Ovary (tissue), 9 donors: ENCODE measurements around the gene DIS3L2. TPM values are rescaled to one million over a fixed set of nuclear protein-coding genes. Genes with fewer than 3 reads are reported as not detected.
A peak's percentile ranks its signal among the peaks of the same experiment; 100 is the strongest.

Experiments
- DNase-seq, 5 donors: peaks; one replicate each; pipeline ENCODE4 v3.0.0-alpha.2; 2019 to 2020
- H3K27ac ChIP-seq, 2 donors: fragments of 200-600 bp; one replicate each; pipeline versions ENCODE4 v1.5.1 to v1.8.0; 2019 to 2022
- H3K27me3 ChIP-seq: fragments of 200-600 bp; one replicate; pipeline ENCODE4 v1.8.0; 2022
- H3K36me3 ChIP-seq: fragments of 200-600 bp; sonication (generic); one replicate; pipeline ENCODE4 v1.5.1; 2019
- H3K4me1 ChIP-seq: one replicate; pipeline ENCODE4 v1.8.1; 2013; ENCODE audit warnings: mild to moderate bottlenecking, moderate library complexity; ENCODE audit not compliant: insufficient read depth
- H3K4me3 ChIP-seq: fragments of 200-600 bp; sonication (generic); one replicate; pipeline ENCODE4 v1.5.1; 2017
- H3K9me3 ChIP-seq, 2 donors: fragments of 200-600 bp in 1 of 2; sonication (generic) in 1 of 2; one replicate each; pipeline versions ENCODE4 v1.5.1 to v1.8.1; 2013 to 2019; ENCODE audit warnings: mild to moderate bottlenecking in 1 of 2, moderate library complexity in 1 of 2
- EP300 ChIP-seq: sonication (generic); formaldehyde crosslinking; IDR thresholded peaks from one replicate; pipeline ENCODE4 v1.6.1; 2017; ENCODE audit warnings: antibody characterized with exemption
- POLR2A ChIP-seq: fragments of 450-650 bp; IDR thresholded peaks from one replicate; pipeline ENCODE4 v1.6.1; 2017; ENCODE audit warnings: antibody characterized with exemption, mild to moderate bottlenecking, moderate library complexity
- WGBS, 3 donors: extraction: QIAGEN DNeasy Blood & Tissue Kit in 1 of 3; methylation state at CpG; one replicate each; pipeline versions ENCODE4 v1.1.5 to v1.1.7; 2013 to 2017; 5-methylcytosine and 5-hydroxymethylcytosine counted together
- intact Hi-C, 4 donors: fragments of 100-400 bp; cut with DNase I; formaldehyde crosslinking; loops; one replicate each; pipeline versions ENCODE4 v1.11.0 to v1.15.1; 2022 to 2023
- polyA plus RNA-seq, 2 donors: library from polyadenylated mRNA; stranded (reverse); fragments of 200-250 nt in 1 of 2; fragments of 350-450 nt in 1 of 2; fragmentation: Illumina TruSeq in 1 of 2; extraction: RNeasy Lipid Tissue Mini Kit (QIAGEN cat#74804) in 1 of 2; gene quantifications; one replicate each; pipeline ENCODE4 v1.2.3, GENCODE V29; 2013 to 2014
- total RNA-seq, 7 donors: library from RNA; depleted of rRNA in 2 of 7; stranded (reverse); fragments of >200 nt in 2 of 7; fragmentation: NEBNext Ultra II Directional in 3 of 7; extraction: Animal tissue kit (Norgen Biotek cat#: 25700) in 3 of 7; gene quantifications; one replicate each; pipeline versions ENCODE4 v1.1.0 to v1.2.4, GENCODE V29; 2016 to 2023
- TF ChIP-seq, protein P1 (sequence below), 3 donors: fragments of 450-650 bp in 2 of 3; fragments of 200-600 bp in 1 of 3; IDR thresholded peaks; one replicate each; pipeline versions ENCODE4 v1.5.1 to v1.8.0; 2016 to 2022; ENCODE audit warnings: antibody characterized with exemption in 3 of 3, mild to moderate bottlenecking in 1 of 3
- donor health status: DM: no; HTN: no; CAD: no; lungs with moderate emphysema.
- donor health status: DM: no; HTN: no; CAD: no.
- donor health status: Bipolar disorder and iron deficiency.
- donor health status: DM: yes; HTN: yes; CAD: no.
- donor health status: DM: no; HTN: no; CAD: no.
- donor health status: DM: yes; HTN: yes; CAD: no.

DIS3L2 gene
- total and polyA plus RNA-seq, 9 donors = 18.2 to 52.0 (median 32.8) TPM

DNA sequence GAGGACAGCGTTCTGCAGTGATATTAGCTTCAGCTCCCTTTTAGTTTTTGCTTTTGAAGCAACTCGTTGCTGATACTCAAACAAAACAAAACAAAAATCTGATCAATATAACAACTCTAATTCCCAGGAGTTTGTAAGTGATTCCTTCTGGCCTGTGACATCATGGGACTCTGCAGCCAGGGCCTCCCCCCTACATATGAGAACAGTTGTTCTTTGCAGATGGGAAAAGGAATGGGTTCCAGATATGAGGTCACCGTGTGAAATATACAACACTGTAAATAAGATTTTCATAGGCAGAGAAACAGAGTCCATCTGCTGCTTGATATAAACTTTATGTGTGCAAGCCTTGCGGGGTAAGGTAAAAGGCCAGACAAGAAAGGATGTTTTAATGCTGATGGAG is 56.7 kb downstream of the DIS3L2 start:
- TF ChIP-seq, protein P1, sequence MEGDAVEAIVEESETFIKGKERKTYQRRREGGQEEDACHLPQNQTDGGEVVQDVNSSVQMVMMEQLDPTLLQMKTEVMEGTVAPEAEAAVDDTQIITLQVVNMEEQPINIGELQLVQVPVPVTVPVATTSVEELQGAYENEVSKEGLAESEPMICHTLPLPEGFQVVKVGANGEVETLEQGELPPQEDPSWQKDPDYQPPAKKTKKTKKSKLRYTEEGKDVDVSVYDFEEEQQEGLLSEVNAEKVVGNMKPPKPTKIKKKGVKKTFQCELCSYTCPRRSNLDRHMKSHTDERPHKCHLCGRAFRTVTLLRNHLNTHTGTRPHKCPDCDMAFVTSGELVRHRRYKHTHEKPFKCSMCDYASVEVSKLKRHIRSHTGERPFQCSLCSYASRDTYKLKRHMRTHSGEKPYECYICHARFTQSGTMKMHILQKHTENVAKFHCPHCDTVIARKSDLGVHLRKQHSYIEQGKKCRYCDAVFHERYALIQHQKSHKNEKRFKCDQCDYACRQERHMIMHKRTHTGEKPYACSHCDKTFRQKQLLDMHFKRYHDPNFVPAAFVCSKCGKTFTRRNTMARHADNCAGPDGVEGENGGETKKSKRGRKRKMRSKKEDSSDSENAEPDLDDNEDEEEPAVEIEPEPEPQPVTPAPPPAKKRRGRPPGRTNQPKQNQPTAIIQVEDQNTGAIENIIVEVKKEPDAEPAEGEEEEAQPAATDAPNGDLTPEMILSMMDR (IDR thresholded peaks at IDR 0.05) = no peak
- TF ChIP-seq EP300 (no peak), POLR2A (no peak)
- intact Hi-C loops = no loop called here
- Histone ChIP-seq H3K4me3 (no peak overlapping the region), H3K9me3 (no peaks in the 10 kb centered on the region), H3K27me3 (no peaks in the 10 kb centered on the region), H3K36me3 (no peaks in the 10 kb centered on the region), H3K27ac (no peak overlapping the region), H3K4me1 (peaks cover 4% of the 10 kb centered on the region)
- no peak for DNase-seq
- WGBS, 3 donors = 41 to 46% (median 44%) methylated on average over 4 of the region's 4 CpGs

GRCh38 chr2:232022718-232023117 is 61.2 kb downstream of the DIS3L2 start:
- Histone ChIP-seq H3K27ac (peak overlapping the region in 1 of 2 donors; percentile 31), H3K27me3 (no peaks in the 10 kb centered on the region), H3K4me3 (no peak overlapping the region), H3K9me3 (no peaks in the 10 kb centered on the region), H3K36me3 (no peaks in the 10 kb centered on the region), H3K4me1 (peaks cover 6% of the 10 kb centered on the region)
- WGBS, 3 donors = 21 to 51% (median 25%) methylated on average over 3 of the region's 3 CpGs
- peak in 2 of 5 donors; percentile 16 to 23 for DNase-seq
- intact Hi-C loops = no loop called here
- TF ChIP-seq POLR2A (no peak), EP300 (no peak)
- TF ChIP-seq, protein P1 (IDR thresholded peaks at IDR 0.05) = no peak

GRCh38 chr2:232023426-232023825 is 61.9 kb downstream of the DIS3L2 start:
- no peaks in the 10 kb centered on the region for H3K36me3 ChIP-seq

DNA sequence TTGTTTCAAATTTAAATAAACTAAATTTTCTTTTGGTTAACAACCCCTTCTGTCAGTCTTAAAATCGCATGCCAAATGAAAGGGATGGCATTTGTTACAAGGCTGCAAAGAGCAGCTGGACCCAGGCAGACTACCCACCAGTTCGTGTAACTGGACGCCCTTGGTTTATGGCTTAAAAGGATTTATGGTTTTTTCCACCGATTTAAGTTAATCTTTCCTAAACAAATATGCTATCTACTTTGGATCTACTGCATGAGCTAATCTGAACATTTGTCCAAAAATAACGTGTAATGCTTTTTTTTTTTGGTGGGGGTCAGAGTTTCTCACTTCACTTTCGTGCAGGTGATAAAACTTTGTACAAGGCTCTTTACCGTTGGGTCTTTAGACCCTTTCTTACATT is 62.9 kb downstream of the DIS3L2 start:
- WGBS, 3 donors = 78 to 90% (median 85%) methylated on average over 7 of the region's 7 CpGs
- H3K27me3 ChIP-seq = no peaks in the 10 kb centered on the region
- H3K4me3 ChIP-seq = no peak overlapping the region
- H3K27ac ChIP-seq = no peak overlapping the region
- H3K36me3 ChIP-seq = no peaks in the 10 kb centered on the region
- no peak for DNase-seq
- H3K9me3 ChIP-seq = no peaks in the 10 kb centered on the region
- TF ChIP-seq EP300 (no peak), POLR2A (no peak)
- TF ChIP-seq, protein P1 (IDR thresholded peaks at IDR 0.05) = no peak
- intact Hi-C loops = no loop called here
- H3K4me1 ChIP-seq = peaks cover 11% of the 10 kb centered on the region

More at GRCh38 chr2:232023426-232023825, 61.9 kb downstream of the DIS3L2 start:
- TF ChIP-seq POLR2A (no peak), EP300 (no peak)
- TF ChIP-seq, protein P1 (IDR thresholded peaks at IDR 0.05) = no peak
- DNase-seq = no peak
- H3K4me1 ChIP-seq = peaks cover 8% of the 10 kb centered on the region
- peak overlapping the region in 1 of 2 donors; percentile 31 for H3K27ac ChIP-seq
- H3K4me3 ChIP-seq = no peak overlapping the region
- H3K9me3 ChIP-seq = no peaks in the 10 kb centered on the region
- H3K27me3 ChIP-seq = no peaks in the 10 kb centered on the region
- intact Hi-C loops = no loop called here

DNA sequence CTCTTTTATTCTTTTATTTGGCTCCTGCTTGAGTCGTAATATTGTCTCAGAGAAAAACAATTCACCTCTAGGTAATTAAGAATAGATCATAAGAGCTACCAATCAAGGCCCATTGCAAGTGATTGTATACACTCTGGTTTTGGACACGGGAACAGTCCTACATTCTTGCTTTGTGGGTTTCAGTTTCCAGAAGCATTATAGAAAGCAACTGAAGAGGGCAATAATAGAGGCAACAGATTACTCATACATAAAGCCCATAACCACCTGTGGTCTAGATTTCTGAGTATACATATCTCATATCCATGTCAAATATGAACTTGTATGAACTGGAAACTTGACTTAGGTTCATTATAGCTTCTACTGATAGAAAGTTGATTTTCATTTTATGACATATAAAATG is 65.4 kb downstream of the DIS3L2 start:
- Histone ChIP-seq H3K27ac (no peak overlapping the region), H3K36me3 (no peaks in the 10 kb centered on the region), H3K27me3 (no peaks in the 10 kb centered on the region), H3K9me3 (no peaks in the 10 kb centered on the region), H3K4me1 (peaks cover 10% of the 10 kb centered on the region), H3K4me3 (no peak overlapping the region)
- no peak for DNase-seq
- WGBS, 3 donors = 95 to 98% (median 98%) methylated on average over 2 of the region's 2 CpGs
- intact Hi-C loops = no loop called here
- no peak for TF ChIP-seq POLR2A
- no peak for TF ChIP-seq EP300
- TF ChIP-seq, protein P1 (IDR thresholded peaks at IDR 0.05) = no peak
